GM19467 (cell line): Measurements from ENCODE around the gene ARHGAP22.
"Not testable (repeated sequence)": the region's sequence is repeated elsewhere in the genome, so short reads cannot be mapped to it uniquely, and the experiment has no call there.

Source experiments
- ATAC-seq: cut with Tn5 transposase; IDR thresholded peaks from one replicate; pipeline ENCODE4 v1.9.1; 2021; ENCODE audit warnings: mild to moderate bottlenecking, moderate library complexity; ENCODE audit not compliant: unreplicated experiment

Gene ARHGAP22

DNA sequence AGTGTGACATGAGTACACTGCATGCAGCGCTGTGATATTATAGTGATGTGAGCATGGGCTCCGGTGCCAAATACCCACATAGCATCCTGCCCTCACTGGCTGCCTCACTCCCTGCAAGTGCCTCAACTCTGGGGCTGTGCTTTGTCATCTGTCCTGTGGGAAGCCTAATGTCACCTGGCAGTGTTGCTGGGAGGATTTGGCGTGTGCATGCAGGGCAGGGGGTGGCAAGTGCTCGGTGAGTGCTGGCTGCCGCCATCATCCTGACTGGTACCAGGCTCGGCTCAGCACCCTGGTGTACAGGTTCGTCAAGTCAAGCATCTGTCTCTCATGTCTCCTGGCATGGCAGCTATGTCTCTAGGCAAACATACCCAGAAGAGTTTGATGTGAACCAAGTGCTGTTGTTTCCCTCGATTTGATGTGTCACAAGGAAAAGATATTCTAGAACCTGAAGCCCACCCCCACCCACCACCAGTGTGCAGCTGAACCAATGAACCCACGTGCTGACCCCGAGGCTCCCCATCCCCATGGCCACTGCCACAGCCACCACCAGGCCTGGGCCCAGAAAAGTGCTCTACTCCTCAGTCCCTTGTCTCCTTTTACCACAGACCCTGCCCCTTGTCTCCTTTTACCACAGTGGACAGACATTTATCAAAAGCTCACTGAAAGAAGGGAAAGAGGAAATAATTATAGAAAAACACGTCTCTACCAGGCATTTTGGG is 162.6 kb downstream of the ARHGAP22 start:
- no peak for ATAC-seq

DNA sequence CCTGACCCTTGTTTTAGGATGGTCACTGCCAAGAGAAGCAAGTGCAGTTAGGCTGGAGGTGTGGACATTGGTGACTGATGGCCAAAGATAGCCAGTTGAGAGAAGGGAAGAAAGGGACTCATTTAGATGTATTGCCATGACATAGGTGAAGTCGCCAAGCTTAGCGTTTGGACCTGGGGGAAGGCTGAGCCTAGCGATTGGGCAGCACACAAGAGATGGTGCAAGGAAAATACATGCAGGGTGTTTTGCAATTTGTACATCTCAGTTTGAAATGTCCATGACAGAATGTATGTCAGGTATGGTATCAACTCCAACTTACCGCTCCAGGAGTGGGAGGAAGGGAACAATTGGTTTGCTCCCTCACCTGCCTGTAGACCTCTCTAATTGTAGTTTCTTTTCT is 164.1 kb downstream of the ARHGAP22 start:
- no peak for ATAC-seq

DNA sequence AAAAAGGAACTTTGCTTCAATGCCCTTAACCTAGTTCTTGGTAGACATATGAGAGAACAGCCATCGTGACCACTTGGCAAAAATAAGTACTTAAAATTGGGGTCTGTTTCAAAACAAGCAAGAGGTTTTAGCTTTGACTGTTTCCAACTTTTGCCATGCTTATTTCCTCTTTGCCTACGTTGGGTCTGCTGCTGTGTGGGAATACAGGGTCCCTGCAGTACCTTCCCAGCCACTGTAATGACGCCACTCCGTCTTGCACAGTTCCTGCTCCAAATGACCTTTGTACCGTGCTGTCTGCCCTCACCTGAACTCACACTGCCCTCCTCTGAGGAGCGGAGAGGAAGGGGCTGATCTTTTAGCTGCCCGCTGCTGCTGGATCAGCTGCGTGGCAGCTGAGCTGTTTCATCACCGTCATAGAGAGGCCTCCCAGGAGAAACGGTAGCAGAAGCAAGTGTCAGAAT is 165.3 kb downstream of the ARHGAP22 start:
- no peak for ATAC-seq

DNA sequence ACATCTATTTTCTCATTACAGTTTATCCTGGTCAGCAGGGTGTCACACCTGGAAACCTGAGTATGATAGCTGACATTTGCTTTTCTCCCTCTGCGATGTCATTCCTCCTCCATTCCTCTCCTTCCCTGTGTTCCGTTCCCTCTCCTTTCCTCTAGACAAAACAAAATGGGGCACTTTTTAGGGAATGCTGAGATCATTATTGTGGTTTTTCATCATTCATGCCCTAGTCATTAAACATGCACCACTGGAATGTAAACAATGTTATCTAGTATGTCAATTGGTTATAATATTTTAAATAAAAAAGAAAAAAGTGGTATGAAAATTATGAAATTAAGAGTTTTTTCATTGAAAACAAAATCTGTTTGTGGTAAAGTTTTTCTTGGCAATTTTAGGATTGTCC is 165.8 kb downstream of the ARHGAP22 start:
- ATAC-seq: no peak

DNA sequence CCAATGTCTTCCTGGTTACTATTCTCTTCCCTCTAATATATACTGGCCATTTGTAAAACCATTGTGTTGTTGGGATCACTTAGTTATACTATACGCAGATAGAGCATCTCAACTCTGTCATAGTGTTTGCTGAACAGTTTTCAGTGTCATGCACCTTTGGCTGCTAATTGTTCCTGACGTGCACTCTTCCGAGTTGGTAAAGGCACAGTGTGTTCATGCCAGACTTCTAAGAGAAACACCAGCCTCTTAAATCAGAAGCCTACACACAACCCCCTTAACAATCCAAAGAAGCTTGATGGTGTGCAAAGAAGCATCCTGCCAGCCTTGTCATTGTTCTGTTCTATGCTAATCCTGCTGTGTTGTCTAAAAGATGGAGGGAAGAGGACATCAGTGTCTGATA is 167.3 kb downstream of the ARHGAP22 start:
- no peak for ATAC-seq

DNA sequence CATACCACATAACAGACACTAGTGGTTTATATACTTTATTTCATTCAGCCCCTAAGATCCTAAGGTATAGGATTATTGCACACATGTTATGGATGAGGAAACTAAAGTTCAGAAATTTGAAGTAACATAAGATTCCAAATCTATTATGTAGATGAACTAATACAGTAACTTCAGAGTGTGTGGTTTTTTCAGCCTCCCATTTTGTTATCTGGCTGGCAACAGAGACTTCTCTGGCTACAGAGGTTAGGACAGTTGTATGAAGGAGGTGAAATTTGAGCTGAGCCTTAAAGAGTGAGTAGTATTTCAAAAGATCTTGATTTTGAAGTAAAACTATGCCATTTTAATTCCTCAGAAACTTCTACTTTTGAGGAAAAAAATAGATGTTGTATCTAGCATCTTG is 173.0 kb downstream of the ARHGAP22 start:
- no peak for ATAC-seq

DNA sequence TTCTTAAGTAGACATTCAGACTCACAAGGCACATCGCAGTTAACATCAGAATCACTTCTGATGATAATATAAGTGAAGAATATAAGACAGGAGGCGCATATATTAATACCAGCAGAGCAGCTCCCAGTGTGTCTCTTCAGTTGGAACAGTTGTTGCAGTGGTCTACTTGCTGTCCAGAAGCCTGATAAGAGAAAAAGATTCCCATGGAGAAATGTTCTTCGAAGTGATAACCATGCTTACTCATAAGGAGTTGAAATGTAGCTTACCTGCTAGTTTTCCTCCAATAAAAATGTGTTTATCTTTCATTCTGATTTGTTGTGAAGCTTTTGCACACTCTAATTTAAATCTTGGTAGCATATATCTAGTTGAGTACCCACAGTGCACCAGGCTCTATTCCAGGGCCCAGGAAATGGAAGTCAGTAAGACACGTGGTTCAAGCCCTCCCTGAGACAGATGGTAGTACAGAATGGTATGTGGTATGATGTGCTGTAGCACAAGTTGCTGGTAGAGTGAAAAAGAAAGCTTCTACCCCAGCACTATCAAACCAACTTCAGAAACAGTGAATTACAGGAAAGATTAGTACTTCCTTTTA is 174.4 kb downstream of the ARHGAP22 start:
- no peak for ATAC-seq

DNA sequence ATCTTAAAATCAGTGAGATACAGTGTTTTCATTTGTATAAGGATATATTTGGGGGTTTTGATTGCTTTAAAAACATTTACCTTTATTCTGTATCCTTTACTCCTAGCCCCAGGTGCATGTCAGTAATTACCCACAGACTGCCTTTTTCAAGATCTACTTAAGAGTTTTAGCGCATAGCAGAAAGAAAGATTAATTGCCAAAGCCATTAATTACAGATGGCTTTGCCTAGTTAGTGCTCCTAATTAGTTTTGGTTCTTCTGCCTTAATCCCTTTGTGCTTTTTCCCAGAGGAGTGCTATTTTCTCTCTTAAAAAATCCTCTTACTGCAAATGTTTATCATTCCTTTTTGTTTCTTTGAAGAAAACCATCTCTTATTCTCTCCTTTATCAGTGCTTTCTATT is 175.6 kb downstream of the ARHGAP22 start:
- no peak for ATAC-seq

DNA sequence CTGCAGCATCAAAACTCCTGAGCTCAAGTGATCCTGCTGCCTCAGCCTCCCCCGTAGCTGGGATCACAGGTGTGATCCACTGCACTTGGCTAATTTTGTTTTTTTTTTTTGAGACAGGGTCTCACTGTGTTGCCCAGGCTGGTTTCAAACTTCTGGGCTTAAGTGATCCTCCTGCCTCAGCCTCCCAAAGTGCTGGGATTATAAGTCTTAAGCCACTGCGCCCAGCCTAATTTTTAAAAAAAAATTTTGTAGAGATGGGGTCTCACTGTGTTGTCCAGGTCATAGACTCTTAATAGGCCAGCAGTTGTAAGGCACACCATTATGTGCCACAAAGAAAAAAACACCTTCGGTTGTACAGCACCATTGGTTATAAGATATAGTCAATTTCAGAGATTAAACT is 176.0 kb downstream of the ARHGAP22 start:
- no peak for ATAC-seq

DNA sequence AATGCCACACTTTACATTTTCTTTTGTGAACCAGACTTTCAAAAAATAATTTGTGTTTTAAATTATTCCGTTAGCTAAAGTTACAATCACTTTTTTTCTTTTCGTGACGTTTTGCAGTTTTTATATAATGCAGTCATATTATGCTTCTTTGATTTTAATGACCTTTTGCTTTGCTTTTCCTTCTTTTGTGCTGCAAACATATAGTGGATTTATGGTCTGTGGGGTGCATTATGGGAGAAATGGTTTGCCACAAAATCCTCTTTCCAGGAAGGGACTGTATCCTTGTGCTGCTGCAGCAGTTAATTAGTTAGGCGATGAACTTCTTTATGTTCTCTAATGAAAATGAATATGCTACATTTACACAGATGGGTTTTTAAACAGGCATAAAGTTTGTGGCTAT is 181.0 kb downstream of the ARHGAP22 start:
- ATAC-seq: no peak

DNA sequence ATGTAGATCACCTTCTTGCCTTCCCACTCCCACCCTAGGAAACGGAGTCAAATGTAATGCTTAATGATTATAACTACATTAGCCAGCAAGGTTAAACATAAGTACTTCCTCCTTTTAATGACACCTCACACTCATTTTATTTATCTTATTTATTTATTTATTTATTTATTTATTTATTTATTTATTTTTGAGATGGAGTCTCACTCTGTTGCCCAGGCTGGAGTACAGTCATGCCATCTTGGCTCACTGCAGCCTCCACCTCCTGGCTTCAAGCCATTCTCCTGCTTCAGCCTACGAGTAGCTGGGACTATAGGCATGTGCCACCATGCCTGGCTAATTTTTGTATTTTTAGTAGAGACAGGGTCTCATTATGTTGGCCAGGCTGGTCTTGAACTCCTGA is 183.0 kb downstream of the ARHGAP22 start:
- not testable (repeated sequence) for ATAC-seq

DNA sequence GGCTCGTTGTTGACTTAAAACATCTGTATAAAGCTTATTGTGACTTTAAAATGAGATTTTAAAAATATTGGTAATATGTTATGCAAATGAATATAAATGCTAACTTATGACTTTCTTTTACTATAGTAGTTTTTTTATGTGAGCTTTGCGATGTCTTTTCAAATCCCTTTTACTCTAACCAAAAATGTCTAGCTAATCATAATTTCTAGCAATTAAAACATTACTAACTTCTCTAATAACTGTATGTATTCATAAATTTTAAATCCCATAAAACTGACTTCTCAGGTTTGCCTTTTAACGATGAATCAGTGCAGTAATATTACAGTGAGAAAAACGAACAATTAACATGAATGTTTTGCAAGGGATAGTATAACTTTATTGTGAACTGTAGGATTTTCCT is 185.2 kb downstream of the ARHGAP22 start:
- no peak for ATAC-seq

DNA sequence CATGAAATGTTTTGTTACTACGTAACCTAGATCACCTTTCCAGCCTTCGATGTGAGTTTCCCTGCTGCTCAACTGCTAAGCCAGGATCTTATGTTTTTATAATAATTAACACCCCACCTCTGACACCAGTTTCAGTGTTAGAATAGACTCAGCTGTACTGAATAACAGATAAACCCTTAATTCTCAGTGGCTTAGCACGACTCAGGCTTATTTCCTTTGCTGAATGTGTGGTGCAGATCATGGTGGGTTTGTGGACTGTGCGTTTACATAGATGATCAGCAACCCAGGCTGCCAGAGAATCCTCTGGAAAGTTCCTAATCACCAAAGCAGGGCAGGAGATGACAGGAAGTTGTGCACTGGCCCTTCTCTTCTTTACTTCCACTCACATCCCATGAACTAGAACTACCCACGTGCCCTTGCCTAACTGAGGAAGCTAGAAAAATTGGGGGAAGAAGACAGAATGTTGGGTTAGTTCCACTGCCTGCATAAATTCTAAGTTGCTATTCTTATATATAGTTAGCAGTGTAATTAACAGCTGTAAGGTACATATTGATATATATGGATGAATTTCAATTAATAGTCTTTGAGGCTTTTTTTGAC is 186.6 kb downstream of the ARHGAP22 start:
- ATAC-seq: no peak

DNA sequence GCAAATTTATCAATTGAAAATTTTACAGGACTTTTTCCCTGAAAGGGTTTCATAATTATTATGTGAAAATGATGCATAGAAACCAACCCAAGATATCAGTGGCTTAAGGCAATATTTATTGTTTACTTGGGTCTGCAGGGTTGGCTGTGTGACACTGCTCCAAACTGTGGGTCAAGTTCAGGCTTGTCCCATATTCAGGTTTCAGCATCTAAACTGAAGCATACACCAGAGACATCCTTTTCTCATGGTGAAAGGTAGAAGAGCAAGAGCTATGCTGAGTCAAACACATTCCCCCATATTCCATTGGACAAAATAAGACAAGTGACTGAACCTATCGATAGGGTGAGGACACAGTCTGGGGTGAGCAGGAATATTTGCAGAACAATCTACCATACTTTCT is 187.5 kb downstream of the ARHGAP22 start:
- ATAC-seq: no peak

DNA sequence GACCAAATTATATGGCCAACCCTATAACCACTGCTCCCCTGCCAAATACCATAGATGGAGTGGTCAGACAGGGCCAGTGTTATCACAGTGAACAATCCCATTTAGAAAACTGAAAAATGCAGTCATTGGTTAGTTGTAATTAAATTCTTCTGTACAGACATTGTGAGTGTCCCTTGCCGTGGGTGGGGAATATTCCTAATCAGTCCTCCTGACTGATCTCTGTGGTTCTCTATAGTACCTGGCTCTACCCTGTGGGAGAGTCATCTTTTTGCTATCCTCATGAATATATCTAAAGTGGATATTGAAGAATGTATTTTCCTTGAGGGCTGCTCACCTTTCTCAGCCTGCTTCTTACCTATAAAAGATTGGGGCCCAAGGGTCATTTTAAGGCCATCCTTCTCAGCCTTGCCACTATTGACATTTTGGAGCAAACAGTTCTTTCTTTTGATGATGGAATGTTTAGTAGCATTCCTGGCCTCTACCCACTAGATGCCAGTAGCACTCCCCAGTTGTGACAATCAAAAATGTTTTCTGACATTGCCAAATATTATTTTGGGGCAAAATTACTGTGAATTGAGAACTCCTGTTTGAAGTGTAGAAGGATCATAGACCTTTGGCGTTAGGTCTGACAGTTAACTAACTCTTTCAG is 188.2 kb downstream of the ARHGAP22 start:
- ATAC-seq: no peak

DNA sequence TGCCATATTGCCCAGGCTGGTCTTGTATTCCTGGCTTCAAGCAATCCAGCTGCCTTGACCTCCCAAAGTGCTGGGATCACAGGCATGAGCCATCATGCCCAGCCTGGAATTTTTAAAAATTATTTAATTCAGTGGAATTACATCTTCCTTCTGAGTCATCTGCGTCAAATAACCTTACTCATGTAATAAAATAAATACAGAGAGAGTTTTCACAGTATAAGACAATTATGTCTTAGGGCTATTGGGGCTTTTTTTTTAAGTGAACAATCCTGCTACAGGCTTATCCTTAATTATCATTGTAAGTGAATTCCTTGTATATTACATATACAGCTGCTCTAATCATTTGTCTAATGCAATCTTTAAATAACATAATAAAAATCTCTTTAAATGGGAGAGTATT is 190.1 kb downstream of the ARHGAP22 start:
- ATAC-seq: no peak

DNA sequence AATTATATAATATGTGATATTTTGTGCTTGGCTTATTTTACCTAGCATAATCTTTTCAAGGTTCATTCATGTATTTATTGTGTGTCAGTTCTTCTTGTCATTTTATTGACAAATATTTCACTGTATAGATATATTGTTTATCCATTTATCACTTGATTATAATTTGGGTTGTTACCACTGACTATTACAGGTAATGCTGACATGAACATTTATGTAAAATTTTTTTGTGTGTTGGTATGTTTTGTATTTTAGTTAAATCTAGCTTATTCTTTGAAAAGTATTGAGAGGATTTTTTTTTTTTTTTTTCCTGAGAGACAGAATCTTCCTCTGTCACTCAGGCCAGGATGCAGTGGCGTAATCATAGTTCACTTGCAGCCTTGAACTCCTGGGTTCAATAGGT is 190.7 kb downstream of the ARHGAP22 start:
- no peak for ATAC-seq

DNA sequence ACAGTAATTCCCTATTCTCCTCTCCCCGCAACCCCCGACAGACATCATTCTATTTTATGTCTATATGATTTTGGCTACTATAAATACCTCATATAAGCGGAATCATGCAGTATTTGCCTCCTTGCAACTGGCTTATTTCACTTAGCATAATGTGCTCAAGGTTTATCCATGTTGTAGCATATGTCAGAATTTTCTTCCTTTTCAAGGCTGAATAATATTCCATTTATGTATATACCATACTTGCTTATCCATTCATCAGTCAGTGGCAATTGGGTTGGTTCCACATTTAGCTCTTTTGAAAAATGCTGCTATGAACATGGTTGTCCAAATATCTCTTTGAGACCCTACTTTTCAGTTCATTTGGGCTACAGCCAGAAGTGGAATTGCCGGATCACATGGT is 191.9 kb downstream of the ARHGAP22 start:
- no peak for ATAC-seq

DNA sequence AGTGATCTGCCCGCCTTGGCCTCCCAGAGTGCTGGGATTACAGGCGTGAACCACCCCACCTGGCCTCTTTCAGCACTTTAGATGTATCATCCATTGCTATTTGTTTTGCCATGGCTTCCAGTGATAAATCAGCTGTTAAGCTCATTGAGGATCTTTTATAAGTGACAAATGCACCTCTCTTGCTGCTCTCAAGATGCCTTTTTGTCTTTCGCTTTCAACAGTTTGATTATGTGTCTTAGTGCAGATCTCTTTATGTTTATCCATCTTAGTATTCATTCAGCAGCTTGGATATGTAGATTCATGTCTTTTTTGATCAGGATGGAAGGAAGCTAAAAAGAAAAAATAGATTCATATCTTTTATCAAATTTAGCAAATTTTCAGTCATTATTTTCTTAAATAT is 192.8 kb downstream of the ARHGAP22 start:
- ATAC-seq: no peak

DNA sequence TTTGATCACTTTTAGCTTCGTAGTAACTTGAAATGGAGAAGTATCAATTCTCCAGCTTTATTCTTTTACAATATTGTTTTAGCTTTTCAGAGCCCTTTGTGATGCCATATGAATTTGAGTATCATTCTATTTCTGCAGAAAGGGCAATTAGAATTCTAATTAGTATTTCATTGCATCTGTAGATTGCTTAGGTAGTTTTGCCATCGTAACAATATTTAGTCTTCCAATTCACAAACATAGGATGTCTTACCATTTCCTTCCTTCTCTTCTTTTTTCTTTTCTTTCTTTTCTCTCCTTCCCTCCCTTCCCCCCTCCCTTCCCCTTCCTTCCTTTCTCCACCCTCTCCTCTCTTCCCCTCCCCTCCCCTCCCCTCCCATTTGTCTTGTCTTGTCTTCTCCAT is 193.4 kb downstream of the ARHGAP22 start:
- no peak for ATAC-seq

DNA sequence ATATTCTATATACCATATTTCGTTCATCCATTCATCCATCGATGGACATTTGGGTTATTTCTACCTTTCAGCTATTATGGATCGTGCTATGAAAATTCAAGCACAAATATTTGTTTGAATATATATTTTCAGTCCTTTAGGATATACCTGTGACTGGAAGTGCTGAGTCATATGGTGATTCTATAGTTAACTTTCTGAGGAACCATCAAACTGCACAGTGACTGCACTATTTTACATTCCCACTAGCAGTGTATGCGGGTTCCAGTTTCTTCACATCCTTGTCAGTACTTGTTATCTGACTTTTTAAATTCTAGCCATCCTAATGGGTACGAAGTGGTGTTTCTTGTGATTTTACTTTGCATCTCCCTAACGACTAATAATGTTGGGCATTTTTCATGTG is 194.4 kb downstream of the ARHGAP22 start:
- no peak for ATAC-seq

DNA sequence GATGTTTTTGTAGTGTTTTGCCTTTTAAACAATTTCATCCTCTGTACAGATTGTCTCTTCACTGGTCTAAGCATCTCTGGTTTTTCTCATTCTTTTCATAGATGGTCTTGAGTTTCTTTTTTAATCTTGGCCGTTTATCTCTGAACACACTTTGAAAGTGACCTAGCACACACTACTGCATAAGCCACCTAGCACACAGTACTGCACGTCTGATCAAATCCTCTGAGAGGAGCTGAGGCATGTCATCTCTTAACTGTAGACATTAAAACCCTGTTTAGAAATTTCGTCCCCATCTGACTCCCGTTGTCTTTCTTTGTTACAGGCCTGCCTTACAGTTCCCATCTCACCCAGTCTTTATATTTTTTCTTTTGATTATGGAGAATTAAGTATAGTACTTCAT is 198.2 kb downstream of the ARHGAP22 start:
- ATAC-seq: no peak
